ENCODE data around the gene HLF. TPM values are rescaled to one million over a fixed set of nuclear protein-coding genes. Genes with fewer than 3 reads are reported as not detected.

The HLF gene
- total RNA-seq, 4 donors from 2014 or later: 19.8 to 46.7 (median 29.9) TPM

GRCh38 chr17:55343900-55344513 lies 79.2 kb downstream of the HLF start:
- no peak overlapping the region for H3K4me3 ChIP-seq (ENCODE audit: low read depth, poor library complexity, severe bottlenecking)
- no peak for DNase-seq (ENCODE audit: low spot score in 2 of 2)
- intact Hi-C loops (cut with DNase I; ENCODE audit: low total_unique reads): no loop called here
- TF ChIP-seq, protein P1, sequence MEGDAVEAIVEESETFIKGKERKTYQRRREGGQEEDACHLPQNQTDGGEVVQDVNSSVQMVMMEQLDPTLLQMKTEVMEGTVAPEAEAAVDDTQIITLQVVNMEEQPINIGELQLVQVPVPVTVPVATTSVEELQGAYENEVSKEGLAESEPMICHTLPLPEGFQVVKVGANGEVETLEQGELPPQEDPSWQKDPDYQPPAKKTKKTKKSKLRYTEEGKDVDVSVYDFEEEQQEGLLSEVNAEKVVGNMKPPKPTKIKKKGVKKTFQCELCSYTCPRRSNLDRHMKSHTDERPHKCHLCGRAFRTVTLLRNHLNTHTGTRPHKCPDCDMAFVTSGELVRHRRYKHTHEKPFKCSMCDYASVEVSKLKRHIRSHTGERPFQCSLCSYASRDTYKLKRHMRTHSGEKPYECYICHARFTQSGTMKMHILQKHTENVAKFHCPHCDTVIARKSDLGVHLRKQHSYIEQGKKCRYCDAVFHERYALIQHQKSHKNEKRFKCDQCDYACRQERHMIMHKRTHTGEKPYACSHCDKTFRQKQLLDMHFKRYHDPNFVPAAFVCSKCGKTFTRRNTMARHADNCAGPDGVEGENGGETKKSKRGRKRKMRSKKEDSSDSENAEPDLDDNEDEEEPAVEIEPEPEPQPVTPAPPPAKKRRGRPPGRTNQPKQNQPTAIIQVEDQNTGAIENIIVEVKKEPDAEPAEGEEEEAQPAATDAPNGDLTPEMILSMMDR (IDR thresholded peaks at IDR 0.05): no peak
- no peak for TF ChIP-seq POLR2A (IDR thresholded peaks at IDR 0.05)
- WGBS, 2 donors: 65 to 66% methylated on average over 4 of the region's 4 CpGs

- DNase-seq (ENCODE audit: low spot score in 2 of 2): no peak
- 58 to 63% methylated on average over 3 of the region's 3 CpGs for WGBS, 2 donors
- TF ChIP-seq POLR2A (IDR thresholded peaks at IDR 0.05): no peak
- TF ChIP-seq, protein P1 (IDR thresholded peaks at IDR 0.05): no peak
- intact Hi-C loops (cut with DNase I; ENCODE audit: low total_unique reads): no loop called here
- no peak overlapping the region for H3K4me3 ChIP-seq (ENCODE audit: low read depth, poor library complexity, severe bottlenecking)
Observed at GRCh38 chr17:55344514-55344997, 79.8 kb downstream of the HLF start.

- intact Hi-C loops (cut with DNase I; ENCODE audit: low total_unique reads): loop anchor here (5.0 kb wide), 1 partner anchor 353 kb away; no protein-coding TSS in a partner anchor
- 83 to 85% methylated on average over 1 of the region's 1 CpG for WGBS, 2 donors
Observed at GRCh38 chr17:55345132-55345531, 80.4 kb downstream of the HLF start.

DNA sequence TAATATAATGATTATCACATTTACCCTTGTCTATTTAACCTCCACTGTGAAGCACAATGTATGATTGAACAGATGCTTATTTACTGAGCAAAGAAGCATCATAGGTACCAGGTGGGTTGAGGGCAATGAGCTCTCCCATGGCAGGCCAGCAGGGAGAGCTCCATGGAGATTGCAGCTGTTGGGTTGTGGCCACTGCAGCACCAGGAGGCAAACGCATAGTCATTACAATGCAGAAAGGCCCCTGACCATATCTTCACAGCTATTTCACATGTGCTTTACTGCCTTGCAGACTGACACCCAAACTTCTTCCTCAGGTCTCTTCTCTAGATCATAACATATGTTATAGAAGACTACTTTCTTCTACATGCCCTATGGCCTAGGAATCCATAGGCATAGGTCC lies 81.9 kb downstream of the HLF start:
- TF ChIP-seq, protein P1 (IDR thresholded peaks at IDR 0.05): no peak
- no peak for TF ChIP-seq POLR2A (IDR thresholded peaks at IDR 0.05)
- 91 to 93% methylated on average over 1 of the region's 1 CpG for WGBS, 2 donors

More at GRCh38 chr17:55345132-55345531, 80.4 kb downstream of the HLF start:
- TF ChIP-seq POLR2A (IDR thresholded peaks at IDR 0.05): no peak
- TF ChIP-seq, protein P1 (IDR thresholded peaks at IDR 0.05): no peak
- no peak for DNase-seq (ENCODE audit: low spot score in 2 of 2)
- no peak overlapping the region for H3K4me3 ChIP-seq (ENCODE audit: low read depth, poor library complexity, severe bottlenecking)

GRCh38 chr17:55347341-55347740 lies 82.6 kb downstream of the HLF start:
- no peak for DNase-seq (ENCODE audit: low spot score in 2 of 2)
- intact Hi-C loops (cut with DNase I; ENCODE audit: low total_unique reads): loop anchor here (5.0 kb wide), 1 partner anchor 355 kb away; no protein-coding TSS in a partner anchor
- WGBS, 2 donors: 62 to 78% methylated on average over 2 of the region's 2 CpGs
- H3K4me3 ChIP-seq (ENCODE audit: low read depth, poor library complexity, severe bottlenecking): no peak overlapping the region
- TF ChIP-seq, protein P1 (IDR thresholded peaks at IDR 0.05): no peak
- TF ChIP-seq POLR2A (IDR thresholded peaks at IDR 0.05): no peak

More for the DNA sequence above, 81.9 kb downstream of the HLF start:
- DNase-seq (ENCODE audit: low spot score in 2 of 2): no peak
- no peak overlapping the region for H3K4me3 ChIP-seq (ENCODE audit: low read depth, poor library complexity, severe bottlenecking)
- intact Hi-C loops (cut with DNase I; ENCODE audit: low total_unique reads): loop anchor here (5.0 kb wide), 1 partner anchor 354 kb away; no protein-coding TSS in a partner anchor

Measured in lower leg skin (tissue), 4 donors.